WTC11 (cell line): ENCODE data around the gene BEGAIN. TPM values are rescaled to one million over a fixed set of nuclear protein-coding genes. Genes with fewer than 3 reads are reported as not detected.

Experiments used
- ATAC-seq: fragments of 200-7000 bp; cut with Tn5 transposase; 2 replicates; pipeline ENCODE4 v1.10.0; 2021; ENCODE audit warnings: mild to moderate bottlenecking, moderate library complexity
- CTCF ChIA-PET: fragments of 300-600 bp; sonication (Branson Sonifier 250); formaldehyde crosslinking; loops from one replicate; lab custom pipeline; 2021; ENCODE audit warnings: antibody characterized with exemption; lab: Charles Lee
- POLR2A ChIA-PET: fragments of 350-600 bp; sonication (Branson Sonifier 250); formaldehyde crosslinking; loops from one replicate; lab custom pipeline; 2021; ENCODE audit warnings: antibody characterized with exemption; lab: Charles Lee
- DNase-seq: peaks from one replicate; pipeline ENCODE4 v3.0.0; 2021; ENCODE audit warnings: low spot score
- H3K27ac Mint-ChIP-seq: 2 replicates; pipeline ENCODE4 v1.8.0; 2021; ENCODE audit warnings: mixed read lengths
- H3K27me3 Mint-ChIP-seq: 2 replicates; pipeline ENCODE4 v1.8.0; 2021; ENCODE audit warnings: low read depth, mild to moderate bottlenecking, moderate library complexity, mixed read lengths
- H3K36me3 Mint-ChIP-seq: 2 replicates; pipeline ENCODE4 v1.8.0; 2021; ENCODE audit warnings: mixed read lengths
- H3K4me1 Mint-ChIP-seq: 2 replicates; pipeline ENCODE4 v1.8.0; 2022; ENCODE audit warnings: mixed read lengths
- H3K4me3 Mint-ChIP-seq: 2 replicates; pipeline ENCODE4 v1.8.0; 2021; ENCODE audit warnings: mild to moderate bottlenecking, moderate library complexity, mixed read lengths
- H3K9me3 Mint-ChIP-seq: 2 replicates; pipeline ENCODE4 v1.8.0; 2021; ENCODE audit warnings: mixed read lengths
- AR ChIP-seq: fragments of 250-450 bp; sonication (Bioruptor Pico); IDR thresholded peaks from 2 replicates; pipeline ENCODE4 v1.9.0; 2021; ENCODE audit warnings: mild to moderate bottlenecking
- ATF3 ChIP-seq: sonication (generic); formaldehyde crosslinking; conservative IDR thresholded peaks from 2 replicates; pipeline ENCODE4 v1.8.1; 2022; ENCODE audit warnings: mild to moderate bottlenecking, missing genetic modification reagents
- CBFB ChIP-seq: sonication (generic); formaldehyde crosslinking; IDR thresholded peaks from 2 replicates; pipeline ENCODE4 v1.8.1; 2022; ENCODE audit warnings: mild to moderate bottlenecking, low read depth, missing genetic modification reagents
- EMX1 ChIP-seq: fragments of 250-450 bp; sonication (Bioruptor Pico); IDR thresholded peaks from 2 replicates; pipeline ENCODE4 v1.8.0; 2021; ENCODE audit warnings: mild to moderate bottlenecking
- FOXP1 ChIP-seq: sonication (generic); formaldehyde crosslinking; IDR thresholded peaks from 2 replicates; pipeline ENCODE4 v1.8.0; 2022; ENCODE audit warnings: missing genetic modification reagents, mild to moderate bottlenecking, moderate library complexity, borderline replicate concordance
- HMGA2 ChIP-seq: fragments of 250-450 bp; sonication (Bioruptor Pico); IDR thresholded peaks from 2 replicates; pipeline ENCODE4 v1.4.0; 2021; ENCODE audit warnings: mild to moderate bottlenecking, moderate library complexity
- JUN ChIP-seq: sonication (generic); formaldehyde crosslinking; IDR thresholded peaks from 2 replicates; pipeline ENCODE4 v1.8.0; 2023; ENCODE audit warnings: mild to moderate bottlenecking, missing genetic modification reagents
- MLX ChIP-seq: sonication (generic); formaldehyde crosslinking; IDR thresholded peaks from 2 replicates; pipeline ENCODE4 v1.8.1; 2023; ENCODE audit warnings: mild to moderate bottlenecking, missing genetic modification reagents, moderate library complexity
- NFATC4 ChIP-seq: fragments of 250-450 bp; sonication (Bioruptor Pico); IDR thresholded peaks from 2 replicates; pipeline ENCODE4 v1.9.0; 2021; ENCODE audit warnings: mild to moderate bottlenecking
- NR2C2 ChIP-seq: sonication (generic); formaldehyde crosslinking; IDR thresholded peaks from 2 replicates; pipeline ENCODE4 v1.8.0; 2022; ENCODE audit warnings: mild to moderate bottlenecking, missing genetic modification reagents
- OVOL2 ChIP-seq: fragments of 250-450 bp; sonication (Bioruptor Pico); IDR thresholded peaks from 2 replicates; pipeline ENCODE4 v1.9.0; 2021; ENCODE audit warnings: mild to moderate bottlenecking, borderline replicate concordance
- PRRX2 ChIP-seq: fragments of 250-450 bp; sonication (Bioruptor Pico); IDR thresholded peaks from 2 replicates; pipeline ENCODE4 v1.8.0; 2021; ENCODE audit warnings: mild to moderate bottlenecking
- ZBTB21 ChIP-seq: sonication (generic); formaldehyde crosslinking; IDR thresholded peaks from 2 replicates; pipeline ENCODE4 v1.8.1; 2023; ENCODE audit warnings: mild to moderate bottlenecking, missing genetic modification reagents, borderline replicate concordance
- ZNF121 ChIP-seq: sonication (generic); formaldehyde crosslinking; IDR thresholded peaks from 2 replicates; pipeline ENCODE4 v1.8.0; 2023; ENCODE audit warnings: missing genetic modification reagents
- ZNF317 ChIP-seq: sonication (generic); formaldehyde crosslinking; IDR thresholded peaks from 2 replicates; pipeline ENCODE4 v1.8.1; 2023; ENCODE audit warnings: low read depth, mild to moderate bottlenecking, moderate library complexity, missing genetic modification reagents, borderline replicate concordance
- ZNF396 ChIP-seq: fragments of 250-450 bp; sonication (Bioruptor Pico); IDR thresholded peaks from 2 replicates; pipeline ENCODE4 v1.8.0; 2021; ENCODE audit warnings: mild to moderate bottlenecking, moderate library complexity, borderline replicate concordance
- total RNA-seq: library from RNA; stranded (reverse); gene quantifications from 3 replicates; pipeline ENCODE4 v1.2.3, GENCODE V29; 2021
- TF ChIP-seq, protein P1 (sequence below): sonication (generic); formaldehyde crosslinking; IDR thresholded peaks from 2 replicates; pipeline ENCODE4 v1.8.1; 2022; ENCODE audit warnings: low read depth, missing genetic modification reagents, borderline replicate concordance
- TF ChIP-seq, protein P2 (sequence below): sonication (generic); formaldehyde crosslinking; IDR thresholded peaks from 2 replicates; pipeline ENCODE4 v1.8.0; 2022; ENCODE audit warnings: mild to moderate bottlenecking, missing genetic modification reagents
- TF ChIP-seq, protein P3 (sequence below): sonication (generic); formaldehyde crosslinking; IDR thresholded peaks from 2 replicates; pipeline ENCODE4 v1.8.0; 2023; ENCODE audit warnings: missing genetic modification reagents, mild to moderate bottlenecking, borderline replicate concordance

BEGAIN gene
- total RNA-seq, 1 experiment from 2014 or later, result 1.3 TPM

- no peak for TF ChIP-seq HMGA2 (CRISPR knock-in tag)
- TF ChIP-seq FOXP1 (CRISPR knock-in tag), result no peak
- TF ChIP-seq, protein P1, sequence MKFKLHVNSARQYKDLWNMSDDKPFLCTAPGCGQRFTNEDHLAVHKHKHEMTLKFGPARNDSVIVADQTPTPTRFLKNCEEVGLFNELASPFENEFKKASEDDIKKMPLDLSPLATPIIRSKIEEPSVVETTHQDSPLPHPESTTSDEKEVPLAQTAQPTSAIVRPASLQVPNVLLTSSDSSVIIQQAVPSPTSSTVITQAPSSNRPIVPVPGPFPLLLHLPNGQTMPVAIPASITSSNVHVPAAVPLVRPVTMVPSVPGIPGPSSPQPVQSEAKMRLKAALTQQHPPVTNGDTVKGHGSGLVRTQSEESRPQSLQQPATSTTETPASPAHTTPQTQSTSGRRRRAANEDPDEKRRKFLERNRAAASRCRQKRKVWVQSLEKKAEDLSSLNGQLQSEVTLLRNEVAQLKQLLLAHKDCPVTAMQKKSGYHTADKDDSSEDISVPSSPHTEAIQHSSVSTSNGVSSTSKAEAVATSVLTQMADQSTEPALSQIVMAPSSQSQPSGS (CRISPR knock-in tag), result no peak
- TF ChIP-seq, protein P2, sequence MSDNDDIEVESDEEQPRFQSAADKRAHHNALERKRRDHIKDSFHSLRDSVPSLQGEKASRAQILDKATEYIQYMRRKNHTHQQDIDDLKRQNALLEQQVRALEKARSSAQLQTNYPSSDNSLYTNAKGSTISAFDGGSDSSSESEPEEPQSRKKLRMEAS (CRISPR knock-in tag), result no peak
- no peak for TF ChIP-seq MLX (CRISPR knock-in tag)
- DNase-seq (no peak), ATAC-seq (no peak)
- no peak overlapping the region for H3K27ac Mint-ChIP-seq
- H3K36me3 Mint-ChIP-seq, result 0 out of 2 replicates have a peak, but pooled peaks cover 2% of the 10 kb centered on the region
- ChIA-PET POLR2A (no interaction called here), CTCF (no interaction called here)
- H3K27me3 Mint-ChIP-seq, result peaks cover 18% of the 10 kb centered on the region
- H3K4me1 Mint-ChIP-seq, result no peaks in the 10 kb centered on the region
- H3K4me3 Mint-ChIP-seq, result no peak overlapping the region
- H3K9me3 Mint-ChIP-seq, result peaks cover 8% of the 10 kb centered on the region
These were observed 13.8 kb upstream of the BEGAIN start for GRCh38 chr14:100601064-100601463.

DNA sequence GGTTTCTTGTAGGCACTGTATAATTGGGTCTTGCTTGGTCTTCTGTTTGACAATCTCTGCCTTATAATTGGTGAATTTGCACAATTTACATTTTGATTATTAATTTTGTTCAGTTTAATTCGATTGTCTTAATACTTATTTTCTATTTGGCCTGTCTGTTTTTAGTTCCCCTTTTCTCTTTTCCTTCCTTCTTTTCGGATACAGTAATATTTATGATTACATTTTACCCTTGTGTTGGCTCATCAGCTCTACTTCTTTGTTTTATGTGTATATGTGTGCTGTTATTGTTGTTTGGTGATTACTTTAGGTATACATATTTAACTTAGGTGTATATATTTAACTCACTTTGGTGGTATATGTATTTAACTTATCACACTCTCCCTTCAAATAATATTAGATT lies 12.8 kb upstream of the BEGAIN start:
- DNase-seq (no peak), ATAC-seq (no peak)
- H3K27me3 Mint-ChIP-seq, result peaks cover 18% of the 10 kb centered on the region
- no peak for TF ChIP-seq ZBTB21 (CRISPR knock-in tag)
- TF ChIP-seq JUN (CRISPR knock-in tag), result no peak
- no peak for TF ChIP-seq ZNF317 (CRISPR knock-in tag)
- TF ChIP-seq OVOL2 (CRISPR knock-in tag), result no peak
- TF ChIP-seq ATF3 (CRISPR knock-in tag), result no peak
- TF ChIP-seq CBFB (CRISPR knock-in tag), result no peak
- TF ChIP-seq HMGA2 (CRISPR knock-in tag), result no peak
- TF ChIP-seq NR2C2 (CRISPR knock-in tag), result no peak
- TF ChIP-seq, protein P1 (CRISPR knock-in tag), result no peak
- no peak for TF ChIP-seq AR (CRISPR knock-in tag)
- no peak for TF ChIP-seq FOXP1 (CRISPR knock-in tag)
- no peak for TF ChIP-seq ZNF396
- no peak for TF ChIP-seq ZNF121 (CRISPR knock-in tag)
- POLR2A ChIA-PET, result no interaction called here
- 0 out of 2 replicates have a peak, but pooled peaks cover 2% of the 10 kb centered on the region for H3K36me3 Mint-ChIP-seq
- H3K4me3 Mint-ChIP-seq, result no peak overlapping the region
- no peak overlapping the region for H3K27ac Mint-ChIP-seq
- H3K4me1 Mint-ChIP-seq, result no peaks in the 10 kb centered on the region
- H3K9me3 Mint-ChIP-seq, result peaks cover 8% of the 10 kb centered on the region
- CTCF ChIA-PET, result no interaction called here

DNA sequence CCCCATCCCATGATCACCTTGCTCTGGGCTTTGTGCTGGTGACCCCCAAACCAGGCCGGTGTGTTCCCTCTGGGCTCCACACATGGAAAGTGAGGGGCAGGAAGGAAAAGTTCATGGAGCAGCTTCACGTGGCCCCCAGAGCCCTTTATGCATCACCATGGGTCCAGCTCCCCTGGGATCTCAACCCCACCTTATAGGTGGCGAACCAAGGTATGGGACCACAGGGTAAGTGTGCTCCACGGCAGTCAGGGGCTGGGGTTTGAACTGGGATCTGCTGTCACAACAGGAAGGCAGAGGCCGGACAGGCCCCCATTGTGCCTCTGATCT lies 7.4 kb upstream of the BEGAIN start:
- Mint-ChIP-seq H3K4me1 (no peaks in the 10 kb centered on the region), H3K9me3 (no peaks in the 10 kb centered on the region), H3K27me3 (peaks cover 23% of the 10 kb centered on the region), H3K36me3 (no peaks in the 10 kb centered on the region), H3K4me3 (no peak overlapping the region), H3K27ac (no peak overlapping the region)
- DNase-seq (peak; percentile 9), ATAC-seq (no peak)
- ChIA-PET CTCF (interaction anchor here (0.6 to 1.4 kb wide), 2 partner anchors 25 to 59 kb away, joined by 3 to 4 read pairs; no protein-coding TSS in a partner anchor), POLR2A (no interaction called here)
- no peak for TF ChIP-seq PRRX2 (CRISPR knock-in tag)
- no peak for TF ChIP-seq JUN (CRISPR knock-in tag)
- TF ChIP-seq EMX1 (CRISPR knock-in tag), result no peak
- no peak for TF ChIP-seq NR2C2 (CRISPR knock-in tag)
- TF ChIP-seq, protein P3, sequence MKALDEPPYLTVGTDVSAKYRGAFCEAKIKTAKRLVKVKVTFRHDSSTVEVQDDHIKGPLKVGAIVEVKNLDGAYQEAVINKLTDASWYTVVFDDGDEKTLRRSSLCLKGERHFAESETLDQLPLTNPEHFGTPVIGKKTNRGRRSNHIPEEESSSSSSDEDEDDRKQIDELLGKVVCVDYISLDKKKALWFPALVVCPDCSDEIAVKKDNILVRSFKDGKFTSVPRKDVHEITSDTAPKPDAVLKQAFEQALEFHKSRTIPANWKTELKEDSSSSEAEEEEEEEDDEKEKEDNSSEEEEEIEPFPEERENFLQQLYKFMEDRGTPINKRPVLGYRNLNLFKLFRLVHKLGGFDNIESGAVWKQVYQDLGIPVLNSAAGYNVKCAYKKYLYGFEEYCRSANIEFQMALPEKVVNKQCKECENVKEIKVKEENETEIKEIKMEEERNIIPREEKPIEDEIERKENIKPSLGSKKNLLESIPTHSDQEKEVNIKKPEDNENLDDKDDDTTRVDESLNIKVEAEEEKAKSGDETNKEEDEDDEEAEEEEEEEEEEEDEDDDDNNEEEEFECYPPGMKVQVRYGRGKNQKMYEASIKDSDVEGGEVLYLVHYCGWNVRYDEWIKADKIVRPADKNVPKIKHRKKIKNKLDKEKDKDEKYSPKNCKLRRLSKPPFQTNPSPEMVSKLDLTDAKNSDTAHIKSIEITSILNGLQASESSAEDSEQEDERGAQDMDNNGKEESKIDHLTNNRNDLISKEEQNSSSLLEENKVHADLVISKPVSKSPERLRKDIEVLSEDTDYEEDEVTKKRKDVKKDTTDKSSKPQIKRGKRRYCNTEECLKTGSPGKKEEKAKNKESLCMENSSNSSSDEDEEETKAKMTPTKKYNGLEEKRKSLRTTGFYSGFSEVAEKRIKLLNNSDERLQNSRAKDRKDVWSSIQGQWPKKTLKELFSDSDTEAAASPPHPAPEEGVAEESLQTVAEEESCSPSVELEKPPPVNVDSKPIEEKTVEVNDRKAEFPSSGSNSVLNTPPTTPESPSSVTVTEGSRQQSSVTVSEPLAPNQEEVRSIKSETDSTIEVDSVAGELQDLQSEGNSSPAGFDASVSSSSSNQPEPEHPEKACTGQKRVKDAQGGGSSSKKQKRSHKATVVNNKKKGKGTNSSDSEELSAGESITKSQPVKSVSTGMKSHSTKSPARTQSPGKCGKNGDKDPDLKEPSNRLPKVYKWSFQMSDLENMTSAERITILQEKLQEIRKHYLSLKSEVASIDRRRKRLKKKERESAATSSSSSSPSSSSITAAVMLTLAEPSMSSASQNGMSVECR (CRISPR knock-in tag), result no peak
- TF ChIP-seq NFATC4 (CRISPR knock-in tag), result no peak
- no peak for TF ChIP-seq ZNF317 (CRISPR knock-in tag)
- no peak for TF ChIP-seq CBFB (CRISPR knock-in tag)
- no peak for TF ChIP-seq ATF3 (CRISPR knock-in tag)
